Endothelial cell of umbilical vein (primary cell): ENCODE data around the gene RXYLT1.

Experiments used
- EZH2 ChIP-seq: IDR thresholded peaks from 2 replicates; pipeline ENCODE4 v1.6.1; 2012; ENCODE audit warnings: borderline replicate concordance, low read depth, mild to moderate bottlenecking, moderate library complexity, low read length, inconsistent platforms; ENCODE audit not compliant: severe bottlenecking
- POLR2A ChIP-seq: IDR thresholded peaks from 2 replicates; pipeline ENCODE4 v1.6.1; 2012; ENCODE audit warnings: low read depth, mild to moderate bottlenecking, control low read depth, low read length
- TF ChIP-seq, protein P1 (sequence below), 2 donors: IDR thresholded peaks; 1 replicate in 1 of 2; 2 replicates in 1 of 2; pipeline ENCODE4 v1.5.1; 2011; ENCODE audit warnings: low read length in 2 of 2, mild to moderate bottlenecking in 2 of 2, moderate library complexity in 2 of 2, control low read depth in 1 of 2, inconsistent platforms in 1 of 2, low read depth in 1 of 2; ENCODE audit not compliant: insufficient read depth in 1 of 2; ENCODE audit errors: extremely low read depth in 1 of 2

DNA sequence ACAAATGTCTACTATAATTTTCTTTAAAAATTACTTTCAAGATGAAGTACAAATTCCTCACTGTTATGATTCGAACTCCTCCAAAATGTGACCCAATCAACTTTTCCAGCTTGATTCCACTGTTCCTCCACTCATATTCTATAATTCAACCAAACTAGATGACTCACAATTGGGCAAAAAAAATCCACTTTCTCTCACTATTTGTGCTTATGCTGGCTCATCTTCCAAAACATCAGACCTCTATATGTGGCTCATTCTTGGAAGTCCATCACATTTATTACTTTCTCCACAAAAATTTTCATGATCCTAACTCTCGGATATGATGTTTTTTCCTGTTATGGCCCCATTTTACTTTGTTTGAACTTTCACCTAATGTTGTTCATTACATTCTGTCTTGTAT lies 26.9 kb upstream of the RXYLT1 start:
- TF ChIP-seq, protein P1, sequence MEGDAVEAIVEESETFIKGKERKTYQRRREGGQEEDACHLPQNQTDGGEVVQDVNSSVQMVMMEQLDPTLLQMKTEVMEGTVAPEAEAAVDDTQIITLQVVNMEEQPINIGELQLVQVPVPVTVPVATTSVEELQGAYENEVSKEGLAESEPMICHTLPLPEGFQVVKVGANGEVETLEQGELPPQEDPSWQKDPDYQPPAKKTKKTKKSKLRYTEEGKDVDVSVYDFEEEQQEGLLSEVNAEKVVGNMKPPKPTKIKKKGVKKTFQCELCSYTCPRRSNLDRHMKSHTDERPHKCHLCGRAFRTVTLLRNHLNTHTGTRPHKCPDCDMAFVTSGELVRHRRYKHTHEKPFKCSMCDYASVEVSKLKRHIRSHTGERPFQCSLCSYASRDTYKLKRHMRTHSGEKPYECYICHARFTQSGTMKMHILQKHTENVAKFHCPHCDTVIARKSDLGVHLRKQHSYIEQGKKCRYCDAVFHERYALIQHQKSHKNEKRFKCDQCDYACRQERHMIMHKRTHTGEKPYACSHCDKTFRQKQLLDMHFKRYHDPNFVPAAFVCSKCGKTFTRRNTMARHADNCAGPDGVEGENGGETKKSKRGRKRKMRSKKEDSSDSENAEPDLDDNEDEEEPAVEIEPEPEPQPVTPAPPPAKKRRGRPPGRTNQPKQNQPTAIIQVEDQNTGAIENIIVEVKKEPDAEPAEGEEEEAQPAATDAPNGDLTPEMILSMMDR (IDR thresholded peaks at IDR 0.05; ENCODE audit: extremely low read depth in 1 of 2, insufficient read depth in 1 of 2, low read depth in 1 of 2, low read length in 2 of 2) = no peak
- TF ChIP-seq POLR2A (no peak), EZH2 (no peak)
